Smooth muscle cell (in vitro differentiated cells): Measurements from ENCODE around the gene PIP4P1. TPM values are rescaled to one million over a fixed set of nuclear protein-coding genes. Genes with fewer than 3 reads are reported as not detected.

ENCODE experiments used
- DNase-seq: peaks from one replicate; lab custom pipeline; 2025; ENCODE audit not compliant: unreplicated experiment; lab: John Stamatoyannopoulos, UW
- H2AFZ ChIP-seq: fragments of 200-600 bp; sonication (generic); 2 replicates; pipeline ENCODE4 v1.6.0; 2016; ENCODE audit warnings: antibody characterized with exemption, low read depth, mild to moderate bottlenecking
- H3F3A ChIP-seq: fragments of 200-600 bp; sonication (generic); 2 replicates; pipeline ENCODE4 v1.6.0; 2017; ENCODE audit warnings: antibody characterized with exemption, low read depth
- H3K27ac ChIP-seq: fragments of 200-600 bp; sonication (generic); 2 replicates; pipeline ENCODE4 v1.5.1; 2016; ENCODE audit warnings: low read depth, mild to moderate bottlenecking
- H3K27me3 ChIP-seq: fragments of 200-600 bp; sonication (generic); 2 replicates; pipeline ENCODE4 v1.6.1; 2016; ENCODE audit warnings: low read depth, mild to moderate bottlenecking
- H3K36me3 ChIP-seq: fragments of 200-600 bp; sonication (generic); 2 replicates; pipeline ENCODE4 v1.5.1; 2016; ENCODE audit warnings: low read depth
- H3K4me1 ChIP-seq: fragments of 200-600 bp; sonication (generic); 2 replicates; pipeline ENCODE4 v1.5.1; 2016; ENCODE audit warnings: low read depth
- H3K4me2 ChIP-seq: fragments of 200-600 bp; sonication (generic); 2 replicates; pipeline ENCODE4 v1.6.0; 2016; ENCODE audit warnings: mild to moderate bottlenecking
- H3K4me3 ChIP-seq: fragments of 200-600 bp; sonication (generic); 2 replicates; pipeline ENCODE4 v1.5.1; 2016; ENCODE audit warnings: mild to moderate bottlenecking
- H3K79me2 ChIP-seq: fragments of 200-600 bp; sonication (generic); 2 replicates; pipeline ENCODE4 v1.6.0; 2016; ENCODE audit warnings: low read depth, mild to moderate bottlenecking
- H3K9ac ChIP-seq: fragments of 200-600 bp; sonication (generic); 2 replicates; pipeline ENCODE4 v1.6.0; 2016; ENCODE audit warnings: low read depth
- H3K9me3 ChIP-seq: fragments of 200-600 bp; sonication (generic); replicated peaks from 2 replicates; pipeline ENCODE4 v1.5.1; 2016; ENCODE audit warnings: low read depth
- H4K20me1 ChIP-seq: fragments of 200-600 bp; sonication (generic); 2 replicates; pipeline ENCODE4 v1.6.0; 2016; ENCODE audit warnings: low read depth
- WGBS: methylation state at CpG from one replicate; pipeline ENCODE4 v1.1.7; 2016; ENCODE audit warnings: low lambda C conversion rate; 5-methylcytosine and 5-hydroxymethylcytosine counted together
- polyA plus RNA-seq: library from polyadenylated mRNA; unstranded; fragments of >200 nt; fragmentation: Nextera tagmentation; extraction: Ambion mirVana; gene quantifications from 2 replicates; pipeline ENCODE4 v1.2.1, GENCODE V29; 2016
- total RNA-seq: library from RNA; depleted of rRNA; stranded (reverse); fragments of >200 nt; gene quantifications from 2 replicates; pipeline ENCODE4 v1.2.3, GENCODE V29; 2014
- TF ChIP-seq, protein P1 (sequence below): fragments of 200-600 bp; sonication (generic); IDR thresholded peaks from 2 replicates; pipeline ENCODE4 v1.5.1; 2017; ENCODE audit warnings: borderline replicate concordance, mild to moderate bottlenecking, antibody characterized with exemption; ENCODE audit not compliant: insufficient read depth, poor library complexity, severe bottlenecking

Gene PIP4P1
- total and polyA plus RNA-seq, 2 experiments from 2014 or later, result 24.8 to 54.9 TPM

- no peaks in the 10 kb centered on the region for H3K4me1 ChIP-seq
- TF ChIP-seq, protein P1, sequence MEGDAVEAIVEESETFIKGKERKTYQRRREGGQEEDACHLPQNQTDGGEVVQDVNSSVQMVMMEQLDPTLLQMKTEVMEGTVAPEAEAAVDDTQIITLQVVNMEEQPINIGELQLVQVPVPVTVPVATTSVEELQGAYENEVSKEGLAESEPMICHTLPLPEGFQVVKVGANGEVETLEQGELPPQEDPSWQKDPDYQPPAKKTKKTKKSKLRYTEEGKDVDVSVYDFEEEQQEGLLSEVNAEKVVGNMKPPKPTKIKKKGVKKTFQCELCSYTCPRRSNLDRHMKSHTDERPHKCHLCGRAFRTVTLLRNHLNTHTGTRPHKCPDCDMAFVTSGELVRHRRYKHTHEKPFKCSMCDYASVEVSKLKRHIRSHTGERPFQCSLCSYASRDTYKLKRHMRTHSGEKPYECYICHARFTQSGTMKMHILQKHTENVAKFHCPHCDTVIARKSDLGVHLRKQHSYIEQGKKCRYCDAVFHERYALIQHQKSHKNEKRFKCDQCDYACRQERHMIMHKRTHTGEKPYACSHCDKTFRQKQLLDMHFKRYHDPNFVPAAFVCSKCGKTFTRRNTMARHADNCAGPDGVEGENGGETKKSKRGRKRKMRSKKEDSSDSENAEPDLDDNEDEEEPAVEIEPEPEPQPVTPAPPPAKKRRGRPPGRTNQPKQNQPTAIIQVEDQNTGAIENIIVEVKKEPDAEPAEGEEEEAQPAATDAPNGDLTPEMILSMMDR, result no peak
- H3K79me2 ChIP-seq, result no peaks in the 10 kb centered on the region
- H3K36me3 ChIP-seq, result no peaks in the 10 kb centered on the region
- no peaks in the 10 kb centered on the region for H3K9me3 ChIP-seq
- H3F3A ChIP-seq, result no peaks in the 10 kb centered on the region
- no peak overlapping the region for H3K27ac ChIP-seq
- H2AFZ ChIP-seq, result no peak overlapping the region
- no peak overlapping the region for H3K9ac ChIP-seq
- H3K27me3 ChIP-seq, result no peaks in the 10 kb centered on the region
- WGBS, result 81% methylated on average over 8 of the region's 8 CpGs
- H4K20me1 ChIP-seq, result no peaks in the 10 kb centered on the region
- no peak overlapping the region for H3K4me2 ChIP-seq
- no peak for DNase-seq
- H3K4me3 ChIP-seq, result no peak overlapping the region
These were observed 25.6 kb upstream of the PIP4P1 start for GRCh38 chr14:20486684-20487395.

GRCh38 chr14:20485900-20486299 is 24.7 kb upstream of the PIP4P1 start:
- Histone ChIP-seq H2AFZ (no peak overlapping the region), H3K9ac (no peak overlapping the region), H3K36me3 (no peaks in the 10 kb centered on the region), H3K4me1 (no peaks in the 10 kb centered on the region), H3K4me3 (no peak overlapping the region), H3F3A (no peaks in the 10 kb centered on the region), H3K27me3 (no peaks in the 10 kb centered on the region), H4K20me1 (no peaks in the 10 kb centered on the region), H3K4me2 (no peak overlapping the region), H3K9me3 (no peaks in the 10 kb centered on the region), H3K79me2 (no peaks in the 10 kb centered on the region), H3K27ac (no peak overlapping the region)
- no peak for DNase-seq
- TF ChIP-seq, protein P1, result no peak
- 67% methylated on average over 7 of the region's 7 CpGs for WGBS

DNA sequence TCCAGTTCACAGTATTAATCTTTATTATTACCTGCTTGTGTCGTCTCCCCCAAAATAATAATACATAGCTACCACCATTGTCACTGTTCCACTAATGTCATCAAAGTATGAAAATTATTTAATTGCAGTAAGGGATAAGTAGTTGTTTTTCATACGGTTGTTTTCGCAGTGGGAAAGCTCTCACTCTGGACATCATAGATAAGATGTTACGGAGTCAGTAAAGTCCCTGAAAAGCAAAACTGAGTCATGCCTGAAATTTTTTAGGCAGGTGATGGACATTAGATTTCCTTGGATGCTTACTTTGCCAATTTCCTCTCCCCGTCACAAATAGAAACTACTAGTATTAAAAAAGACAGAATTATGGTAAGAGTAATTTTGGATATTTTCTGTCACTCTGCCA is 21.1 kb upstream of the PIP4P1 start:
- no peaks in the 10 kb centered on the region for H4K20me1 ChIP-seq
- no peak overlapping the region for H3K9ac ChIP-seq
- TF ChIP-seq, protein P1, result no peak
- no peaks in the 10 kb centered on the region for H3K9me3 ChIP-seq
- no peak overlapping the region for H3K4me2 ChIP-seq
- H3K4me3 ChIP-seq, result no peak overlapping the region
- H3K27me3 ChIP-seq, result no peaks in the 10 kb centered on the region
- H3K27ac ChIP-seq, result no peak overlapping the region
- peaks cover under 1% of the 10 kb centered on the region for H3F3A ChIP-seq
- H3K79me2 ChIP-seq, result no peaks in the 10 kb centered on the region
- DNase-seq, result no peak
- no peak overlapping the region for H2AFZ ChIP-seq
- 89% methylated on average over 5 of the region's 5 CpGs for WGBS
- no peaks in the 10 kb centered on the region for H3K36me3 ChIP-seq
- peaks cover under 1% of the 10 kb centered on the region for H3K4me1 ChIP-seq

- TF ChIP-seq, protein P1, result no peak
- no peak for DNase-seq
- no peak overlapping the region for H3K9ac ChIP-seq
- H3K27me3 ChIP-seq, result no peaks in the 10 kb centered on the region
- no peak overlapping the region for H3K4me3 ChIP-seq
- 95% methylated on average over 2 of the region's 2 CpGs for whole genome bisulfite sequencing
- peaks cover 6% of the 10 kb centered on the region for H3K4me1 ChIP-seq
- no peaks in the 10 kb centered on the region for H3K9me3 ChIP-seq
- no peaks in the 10 kb centered on the region for H4K20me1 ChIP-seq
- no peak overlapping the region for H3K4me2 ChIP-seq
- H3K36me3 ChIP-seq, result peaks cover 14% of the 10 kb centered on the region
- no peak overlapping the region for H3K27ac ChIP-seq
- no peak overlapping the region for H2AFZ ChIP-seq
- peaks cover 10% of the 10 kb centered on the region for H3F3A ChIP-seq
- no peaks in the 10 kb centered on the region for H3K79me2 ChIP-seq
These were observed 17.7 kb upstream of the PIP4P1 start for GRCh38 chr14:20478894-20479293.
